GM10266 (cell line): Measurements from ENCODE around the gene WWTR1.

ENCODE experiments used
- DNase-seq: peaks from one replicate; pipeline ENCODE4 v3.0.0; 2012; ENCODE audit errors: extremely low spot score
- TF ChIP-seq, protein P1 (sequence below): IDR thresholded peaks from 2 replicates; pipeline ENCODE4 v1.5.1; 2012; ENCODE audit warnings: mild to moderate bottlenecking, low read depth; ENCODE audit not compliant: control insufficient read depth, insufficient read depth; ENCODE audit errors: missing control alignments

Gene WWTR1

DNA sequence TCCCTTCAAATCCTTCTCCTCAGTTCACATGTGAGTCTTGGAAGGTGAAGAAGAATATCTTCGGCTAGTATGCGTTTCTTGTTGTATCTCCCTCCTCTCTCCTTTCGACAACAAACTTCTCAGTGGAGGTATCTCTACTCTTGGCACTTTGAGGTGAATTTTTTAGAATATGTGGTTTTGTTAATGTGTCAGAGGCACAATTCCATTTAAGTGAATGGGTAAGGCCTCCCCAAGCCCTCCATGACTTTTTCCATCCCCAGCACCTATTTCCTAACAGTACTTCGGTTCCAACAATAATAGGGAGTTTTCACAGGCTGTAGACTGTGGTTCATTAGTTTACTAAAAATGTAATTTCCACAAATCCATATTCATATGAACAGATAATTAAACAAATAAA lies 109.2 kb downstream of the WWTR1 start:
- no peak for DNase-seq
- TF ChIP-seq, protein P1, sequence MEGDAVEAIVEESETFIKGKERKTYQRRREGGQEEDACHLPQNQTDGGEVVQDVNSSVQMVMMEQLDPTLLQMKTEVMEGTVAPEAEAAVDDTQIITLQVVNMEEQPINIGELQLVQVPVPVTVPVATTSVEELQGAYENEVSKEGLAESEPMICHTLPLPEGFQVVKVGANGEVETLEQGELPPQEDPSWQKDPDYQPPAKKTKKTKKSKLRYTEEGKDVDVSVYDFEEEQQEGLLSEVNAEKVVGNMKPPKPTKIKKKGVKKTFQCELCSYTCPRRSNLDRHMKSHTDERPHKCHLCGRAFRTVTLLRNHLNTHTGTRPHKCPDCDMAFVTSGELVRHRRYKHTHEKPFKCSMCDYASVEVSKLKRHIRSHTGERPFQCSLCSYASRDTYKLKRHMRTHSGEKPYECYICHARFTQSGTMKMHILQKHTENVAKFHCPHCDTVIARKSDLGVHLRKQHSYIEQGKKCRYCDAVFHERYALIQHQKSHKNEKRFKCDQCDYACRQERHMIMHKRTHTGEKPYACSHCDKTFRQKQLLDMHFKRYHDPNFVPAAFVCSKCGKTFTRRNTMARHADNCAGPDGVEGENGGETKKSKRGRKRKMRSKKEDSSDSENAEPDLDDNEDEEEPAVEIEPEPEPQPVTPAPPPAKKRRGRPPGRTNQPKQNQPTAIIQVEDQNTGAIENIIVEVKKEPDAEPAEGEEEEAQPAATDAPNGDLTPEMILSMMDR = no peak

DNA sequence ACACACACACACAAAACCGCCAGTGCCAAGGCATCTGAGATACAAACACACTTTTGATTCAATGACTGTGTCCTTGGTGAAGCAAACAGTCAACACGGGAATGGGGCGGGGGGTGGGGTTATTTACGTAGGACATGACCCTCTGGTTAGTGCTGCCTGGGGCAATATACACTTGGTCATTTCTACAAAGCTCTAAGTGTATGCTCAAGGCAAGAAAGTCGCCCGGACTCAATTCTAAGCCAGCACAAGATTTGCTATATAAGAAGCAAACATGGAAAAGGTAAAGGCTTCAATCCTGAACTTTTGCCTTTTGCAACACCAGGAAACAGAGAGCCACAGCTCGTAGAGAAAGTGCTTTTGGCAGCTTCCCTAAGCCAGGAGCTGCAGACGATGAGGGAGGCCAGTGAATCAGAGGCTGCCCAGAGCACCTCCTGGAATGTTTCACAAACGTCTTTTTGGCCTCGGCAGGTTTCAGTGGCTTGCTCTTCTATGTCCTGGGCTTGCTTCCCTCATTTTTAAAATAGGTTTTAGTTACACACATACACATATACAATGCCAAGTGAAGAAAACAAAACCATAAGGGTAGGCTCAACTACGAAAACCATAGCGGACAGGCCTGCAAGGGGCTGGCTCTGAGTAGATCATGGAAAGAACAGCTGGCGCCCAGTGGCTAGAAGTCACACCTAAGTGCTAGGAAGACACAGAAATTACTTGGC lies 109.7 kb downstream of the WWTR1 start:
- no peak for DNase-seq
- TF ChIP-seq, protein P1 = no peak

DNA sequence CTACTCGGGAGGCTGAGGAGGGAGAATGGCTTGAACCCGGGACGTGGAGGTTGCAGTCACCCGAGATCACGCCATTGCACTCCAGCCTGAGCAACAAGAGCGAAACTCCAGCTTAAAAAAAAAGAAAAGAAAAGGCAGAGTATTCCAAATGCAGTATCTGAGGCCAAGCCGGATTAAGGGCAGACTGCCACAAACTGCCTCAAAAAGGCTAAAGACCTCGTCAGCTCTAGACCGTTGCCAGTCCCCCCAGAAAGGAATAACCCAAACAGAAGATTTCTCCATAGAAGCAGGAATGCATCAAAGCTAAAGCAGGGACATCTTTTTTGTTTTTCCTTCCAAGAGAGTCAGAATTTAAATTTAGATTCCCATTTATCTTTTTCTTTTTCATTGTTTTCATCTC lies 110.4 kb downstream of the WWTR1 start:
- DNase-seq = no peak
- TF ChIP-seq, protein P1 = no peak

DNA sequence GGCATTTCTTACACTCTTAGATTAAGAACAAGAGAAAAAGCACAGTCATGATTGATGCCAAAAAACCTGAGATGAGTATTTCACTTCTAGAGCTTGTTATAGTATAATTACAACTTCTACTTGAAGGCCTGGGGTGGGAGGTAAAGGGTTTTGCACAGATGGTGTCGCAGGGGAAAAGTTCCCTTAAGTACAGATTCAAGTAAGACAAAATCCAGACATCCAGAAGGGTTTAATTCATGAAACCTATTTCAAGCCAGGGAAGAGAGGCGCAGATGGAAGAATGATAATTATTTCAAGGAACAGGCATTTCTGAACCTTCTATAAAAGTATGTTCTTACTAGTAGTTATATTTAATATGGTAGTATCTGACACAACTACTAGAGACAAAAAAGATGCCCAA lies 112.8 kb downstream of the WWTR1 start:
- DNase-seq = no peak
- TF ChIP-seq, protein P1 = no peak

DNA sequence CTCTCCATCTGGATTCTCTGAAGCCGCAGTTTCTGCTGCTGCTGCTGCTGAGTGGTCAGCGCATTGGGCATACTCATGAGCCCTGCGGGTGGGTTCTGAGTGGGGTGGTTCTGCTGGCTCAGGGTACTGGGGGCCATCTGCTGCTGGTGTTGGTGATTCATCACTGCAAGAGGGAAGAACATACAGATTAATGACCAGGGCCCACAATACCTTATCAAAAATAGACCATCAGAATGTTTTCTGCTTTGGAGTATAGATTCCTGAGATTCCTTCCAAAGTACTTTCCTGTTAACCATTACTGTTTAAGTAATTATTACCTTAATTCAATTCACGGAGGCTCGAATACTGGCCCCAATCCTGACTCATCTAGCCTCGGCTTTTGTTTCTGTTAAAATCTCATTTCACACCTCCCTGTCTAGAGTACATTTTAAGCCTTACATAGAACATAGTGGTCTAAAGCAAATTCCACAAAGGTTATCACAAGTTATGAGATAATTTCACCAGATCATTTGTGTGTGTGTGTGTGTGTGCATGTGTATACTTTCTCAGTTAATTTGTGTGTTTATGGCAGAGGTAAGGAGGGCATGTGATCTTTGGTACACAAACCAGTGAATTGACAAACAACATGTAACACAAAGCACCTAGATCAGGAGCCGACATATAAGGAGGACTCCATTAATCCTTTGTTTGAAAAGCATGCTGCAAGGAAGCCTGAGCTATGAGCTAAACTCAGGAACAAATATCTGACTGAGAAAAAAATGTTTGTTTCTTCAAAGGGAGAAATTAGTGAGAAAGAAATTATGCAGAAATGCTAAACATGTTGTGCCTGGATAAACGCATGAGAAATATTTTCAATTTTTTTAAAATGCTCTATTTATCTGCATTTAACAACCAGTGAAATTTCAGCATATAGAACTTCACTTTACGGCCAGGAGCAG lies 115.2 kb downstream of the WWTR1 start:
- DNase-seq = no peak
- TF ChIP-seq, protein P1 = no peak

DNA sequence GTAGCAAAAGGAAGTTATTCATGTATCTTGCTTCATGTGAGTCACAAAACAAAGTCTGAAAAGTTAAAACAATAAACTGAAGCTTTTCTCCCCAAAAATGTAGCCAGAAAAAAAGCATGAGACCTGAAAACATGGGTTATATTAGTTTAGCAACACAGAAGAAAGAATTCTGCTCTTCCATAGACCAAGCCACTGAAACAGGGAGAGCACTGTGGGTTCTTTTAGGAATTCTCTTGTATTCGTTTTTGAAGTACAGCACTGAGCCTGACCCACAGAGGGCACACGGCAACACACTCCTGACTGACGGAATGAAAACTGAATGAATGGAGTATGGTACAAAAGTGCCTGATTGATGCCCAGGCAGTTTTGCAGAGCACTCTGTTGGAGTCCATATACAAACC lies 116.7 kb downstream of the WWTR1 start:
- TF ChIP-seq, protein P1 = no peak
- no peak for DNase-seq

DNA sequence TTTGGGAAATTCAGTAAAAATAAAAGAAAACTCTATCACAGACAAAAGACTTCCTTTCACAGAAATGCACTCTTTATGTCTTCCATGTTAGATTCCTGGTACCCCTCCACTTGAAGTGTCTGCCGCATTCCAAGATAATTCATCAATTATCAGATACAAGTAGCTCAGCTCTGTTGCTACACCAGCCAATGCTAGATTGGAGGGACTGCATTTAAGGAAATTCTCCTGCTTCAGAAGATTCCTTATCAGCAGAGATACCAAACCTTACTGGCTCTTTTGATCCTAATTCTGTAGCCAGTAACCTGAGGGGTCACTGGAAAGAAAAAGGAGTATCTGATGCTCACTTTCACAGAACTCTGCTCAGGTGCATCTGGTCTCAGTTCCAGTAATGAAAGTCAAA lies 119.5 kb downstream of the WWTR1 start:
- TF ChIP-seq, protein P1 = no peak

More for the DNA sequence above, 119.5 kb downstream of the WWTR1 start:
- no peak for DNase-seq
